GM23338 (cell line): ENCODE measurements around the gene SLC25A20. TPM values are rescaled to one million over a fixed set of nuclear protein-coding genes. Genes with fewer than 3 reads are reported as not detected.

Source experiments
- ATAC-seq: fragments of 200-7000 bp; cut with Tn5 transposase; 3 replicates; pipeline ENCODE4 v1.9.1; 2020
- DNase-seq: peaks from one replicate; pipeline ENCODE4 v3.0.0-alpha.2; 2015; ENCODE audit warnings: low spot score
- H2AFZ ChIP-seq: fragments of 200-600 bp; sonication (generic); 2 replicates; pipeline ENCODE4 v1.8.0; 2016; ENCODE audit warnings: antibody characterized with exemption, mild to moderate bottlenecking, moderate library complexity
- H3F3A ChIP-seq: fragments of 200-600 bp; sonication (generic); replicated peaks from 2 replicates; pipeline ENCODE4 v1.8.0; 2017; ENCODE audit warnings: antibody characterized with exemption, mixed run types, low read depth
- H3K27ac ChIP-seq: fragments of 200-600 bp; sonication (generic); 2 replicates; pipeline ENCODE4 v1.6.1; 2016; ENCODE audit warnings: low read depth
- H3K27me3 ChIP-seq: fragments of 200-600 bp; sonication (generic); 2 replicates; pipeline ENCODE4 v1.8.0; 2016; ENCODE audit warnings: mild to moderate bottlenecking, mixed run types, moderate library complexity; ENCODE audit not compliant: insufficient read depth
- H3K36me3 ChIP-seq: fragments of 200-600 bp; sonication (generic); 2 replicates; pipeline ENCODE4 v1.8.0; 2016; ENCODE audit warnings: mild to moderate bottlenecking; ENCODE audit not compliant: insufficient read depth
- H3K4me1 ChIP-seq: fragments of 200-600 bp; sonication (generic); 2 replicates; pipeline ENCODE4 v1.8.0; 2016; ENCODE audit warnings: mild to moderate bottlenecking, moderate library complexity; ENCODE audit not compliant: insufficient read depth
- H3K4me2 ChIP-seq: fragments of 200-600 bp; sonication (generic); 2 replicates; pipeline ENCODE4 v1.7.1; 2017; ENCODE audit warnings: mixed run types
- H3K4me3 ChIP-seq: fragments of 200-600 bp; sonication (generic); 2 replicates; pipeline ENCODE4 v1.6.1; 2016; ENCODE audit warnings: mixed run types
- H3K79me2 ChIP-seq: fragments of 200-600 bp; sonication (generic); replicated peaks from 2 replicates; pipeline ENCODE4 v1.8.0; 2017; ENCODE audit warnings: mild to moderate bottlenecking; ENCODE audit not compliant: insufficient read depth
- H3K9me2 ChIP-seq: fragments of 200-600 bp; sonication (generic); 2 replicates; pipeline ENCODE4 v1.8.0; 2017; ENCODE audit not compliant: insufficient read depth
- H4K20me1 ChIP-seq: fragments of 200-600 bp; sonication (generic); replicated peaks from 2 replicates; pipeline ENCODE4 v1.8.0; 2017; ENCODE audit warnings: mild to moderate bottlenecking; ENCODE audit not compliant: insufficient read depth
- H3K27ac Mint-ChIP-seq: 2 replicates; pipeline ENCODE4 v1.8.0; 2020; ENCODE audit warnings: inconsistent platforms, mild to moderate bottlenecking, moderate library complexity, mixed read lengths
- H3K27me3 Mint-ChIP-seq: 3 replicates; pipeline ENCODE4 v1.8.0; 2022; ENCODE audit warnings: low read depth, mild to moderate bottlenecking, moderate library complexity, mixed read lengths, inconsistent platforms; ENCODE audit not compliant: insufficient read depth, poor library complexity
- H3K36me3 Mint-ChIP-seq: 3 replicates; pipeline ENCODE4 v1.8.0; 2021; ENCODE audit warnings: low read depth, mild to moderate bottlenecking, inconsistent platforms, moderate library complexity, mixed read lengths
- H3K4me1 Mint-ChIP-seq: 3 replicates; pipeline ENCODE4 v1.8.0; 2020; ENCODE audit warnings: mild to moderate bottlenecking, inconsistent platforms, mixed read lengths
- H3K4me3 Mint-ChIP-seq: 3 replicates; pipeline ENCODE4 v1.8.0; 2021; ENCODE audit warnings: moderate library complexity, mild to moderate bottlenecking, inconsistent platforms, mixed read lengths
- H3K9me3 Mint-ChIP-seq: 3 replicates; pipeline ENCODE4 v1.8.0; 2020; ENCODE audit warnings: moderate library complexity, mild to moderate bottlenecking, inconsistent platforms, mixed read lengths
- CREB1 ChIP-seq: fragments of 250-450 bp; sonication (Bioruptor Pico); IDR thresholded peaks from 2 replicates; pipeline ENCODE4 v1.5.0; 2020; ENCODE audit warnings: low read depth, mild to moderate bottlenecking, moderate library complexity
- EZH2 ChIP-seq: fragments of 200-600 bp; sonication (generic); IDR thresholded peaks from one replicate; pipeline ENCODE4 v1.8.0; 2017; ENCODE audit warnings: antibody characterized with exemption, mild to moderate bottlenecking, low read depth; ENCODE audit not compliant: unreplicated experiment
- EZH2phosphoT487 ChIP-seq: fragments of 200-600 bp; sonication (generic); IDR thresholded peaks from one replicate; pipeline ENCODE4 v1.8.1; 2018; ENCODE audit warnings: antibody characterized with exemption; ENCODE audit not compliant: unreplicated experiment
- JUNB ChIP-seq: IDR thresholded peaks from one replicate; pipeline ENCODE4 v1.6.1; 2016; ENCODE audit warnings: antibody characterized with exemption; ENCODE audit not compliant: unreplicated experiment
- POLR2AphosphoS5 ChIP-seq: IDR thresholded peaks from 2 replicates; pipeline ENCODE4 v1.6.1; 2016; ENCODE audit warnings: antibody characterized with exemption, low read depth
- ZNF114 ChIP-seq: fragments of 250-450 bp; sonication (Bioruptor Pico); IDR thresholded peaks from 2 replicates; pipeline ENCODE4 v1.5.0; 2020; ENCODE audit warnings: mild to moderate bottlenecking, moderate library complexity
- ZNF331 ChIP-seq: fragments of 250-450 bp; sonication (Bioruptor Pico); IDR thresholded peaks from 2 replicates; pipeline ENCODE4 v1.5.0; 2020; ENCODE audit warnings: low read depth, mild to moderate bottlenecking, moderate library complexity
- polyA plus RNA-seq: library from polyadenylated mRNA; unstranded; fragments of >200 nt; fragmentation: Nextera tagmentation; extraction: Ambion mirVana; gene quantifications from 2 replicates; pipeline ENCODE4 v1.2.1, GENCODE V29; 2016
- total RNA-seq: library from RNA; depleted of rRNA; stranded (reverse); fragments of >200 nt; shearing (Covaris generic); gene quantifications from 2 replicates; pipeline ENCODE4 v1.2.3, GENCODE V29; 2014
- TF ChIP-seq, protein P1 (sequence below), 2 experiments: fragments of 200-600 bp in 1 of 2; sonication (generic) in 1 of 2; conservative IDR thresholded peaks; 2 replicates each; pipeline versions ENCODE4 v1.5.1 to v1.6.1; 2016 to 2017; ENCODE audit warnings: antibody characterized with exemption in 2 of 2, low read depth in 2 of 2, mild to moderate bottlenecking in 2 of 2, moderate library complexity in 1 of 2
- TF ChIP-seq, protein P2 (sequence below): IDR thresholded peaks from 2 replicates; pipeline ENCODE4 v1.6.1; 2016; ENCODE audit warnings: antibody characterized with exemption

The SLC25A20 gene
- total and polyA plus RNA-seq, 2 experiments from 2014 or later, result 3.0 to 4.3 TPM

DNA sequence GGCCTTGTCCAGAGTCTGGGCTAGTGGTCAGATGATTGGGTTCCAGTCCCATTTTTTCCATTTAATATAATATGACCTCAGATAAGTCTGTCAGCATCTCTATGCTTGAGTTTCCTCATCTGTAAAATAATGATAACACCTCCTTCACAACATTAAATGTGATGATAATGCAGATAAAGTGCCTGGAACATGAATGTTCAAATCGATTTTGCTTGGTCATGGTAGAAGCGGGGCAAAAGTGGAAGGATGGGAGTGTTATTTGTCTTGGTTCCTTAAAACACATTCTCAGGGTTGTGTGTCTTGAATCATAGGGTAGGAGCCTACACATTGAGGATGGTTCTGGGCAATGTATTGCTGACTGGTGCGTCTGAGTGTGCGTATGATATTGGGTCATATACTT lies 36.8 kb upstream of the SLC25A20 start (continued):
- TF ChIP-seq, protein P1, sequence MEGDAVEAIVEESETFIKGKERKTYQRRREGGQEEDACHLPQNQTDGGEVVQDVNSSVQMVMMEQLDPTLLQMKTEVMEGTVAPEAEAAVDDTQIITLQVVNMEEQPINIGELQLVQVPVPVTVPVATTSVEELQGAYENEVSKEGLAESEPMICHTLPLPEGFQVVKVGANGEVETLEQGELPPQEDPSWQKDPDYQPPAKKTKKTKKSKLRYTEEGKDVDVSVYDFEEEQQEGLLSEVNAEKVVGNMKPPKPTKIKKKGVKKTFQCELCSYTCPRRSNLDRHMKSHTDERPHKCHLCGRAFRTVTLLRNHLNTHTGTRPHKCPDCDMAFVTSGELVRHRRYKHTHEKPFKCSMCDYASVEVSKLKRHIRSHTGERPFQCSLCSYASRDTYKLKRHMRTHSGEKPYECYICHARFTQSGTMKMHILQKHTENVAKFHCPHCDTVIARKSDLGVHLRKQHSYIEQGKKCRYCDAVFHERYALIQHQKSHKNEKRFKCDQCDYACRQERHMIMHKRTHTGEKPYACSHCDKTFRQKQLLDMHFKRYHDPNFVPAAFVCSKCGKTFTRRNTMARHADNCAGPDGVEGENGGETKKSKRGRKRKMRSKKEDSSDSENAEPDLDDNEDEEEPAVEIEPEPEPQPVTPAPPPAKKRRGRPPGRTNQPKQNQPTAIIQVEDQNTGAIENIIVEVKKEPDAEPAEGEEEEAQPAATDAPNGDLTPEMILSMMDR (conservative IDR thresholded peaks at IDR 0.05; ENCODE audit: low read depth in 2 of 2), result no peak
- TF ChIP-seq EZH2 (no peak), ZNF114 (no peak), EZH2phosphoT487 (no peak), CREB1 (CRISPR knock-in tag) (no peak)

DNA sequence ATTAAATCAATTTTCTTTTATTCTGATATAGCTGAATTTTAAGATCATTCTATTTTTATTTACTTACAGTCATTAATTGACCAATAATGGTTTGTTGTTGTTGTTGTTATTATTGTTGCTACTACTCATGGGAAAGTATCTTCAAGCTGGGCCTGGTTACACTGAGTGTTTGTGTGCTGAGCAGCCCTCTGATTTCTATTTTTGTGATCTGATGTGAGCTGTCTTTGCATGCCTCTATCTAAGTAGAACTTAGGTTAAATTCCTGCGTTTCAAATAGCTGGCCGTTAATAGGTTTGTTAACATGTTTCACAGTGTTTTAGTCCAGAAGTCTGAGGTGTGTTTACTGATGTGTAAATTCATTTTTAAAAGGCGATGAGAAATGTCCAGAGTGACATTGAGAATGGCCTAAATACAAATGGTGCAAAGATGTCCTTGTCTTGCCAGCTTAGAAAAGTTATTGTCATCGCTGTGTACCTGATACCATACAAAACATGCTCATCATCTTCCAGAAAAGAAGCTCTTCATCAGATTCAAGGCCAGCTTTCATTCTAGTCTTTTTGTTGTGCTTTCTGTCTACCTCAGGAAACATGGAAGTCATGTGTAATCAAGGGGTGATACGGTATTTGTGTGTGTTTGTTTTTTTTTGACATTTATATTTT lies 35.8 kb upstream of the SLC25A20 start:
- no peaks in the 10 kb centered on the region for H3K4me1 Mint-ChIP-seq
- TF ChIP-seq POLR2AphosphoS5, result no peak
- TF ChIP-seq, protein P2, sequence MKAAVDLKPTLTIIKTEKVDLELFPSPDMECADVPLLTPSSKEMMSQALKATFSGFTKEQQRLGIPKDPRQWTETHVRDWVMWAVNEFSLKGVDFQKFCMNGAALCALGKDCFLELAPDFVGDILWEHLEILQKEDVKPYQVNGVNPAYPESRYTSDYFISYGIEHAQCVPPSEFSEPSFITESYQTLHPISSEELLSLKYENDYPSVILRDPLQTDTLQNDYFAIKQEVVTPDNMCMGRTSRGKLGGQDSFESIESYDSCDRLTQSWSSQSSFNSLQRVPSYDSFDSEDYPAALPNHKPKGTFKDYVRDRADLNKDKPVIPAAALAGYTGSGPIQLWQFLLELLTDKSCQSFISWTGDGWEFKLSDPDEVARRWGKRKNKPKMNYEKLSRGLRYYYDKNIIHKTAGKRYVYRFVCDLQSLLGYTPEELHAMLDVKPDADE, result no peak
- ATAC-seq, result no peak
- H3K79me2 ChIP-seq, result peaks cover 97% of the 10 kb centered on the region
- no peak overlapping the region for H3K4me3 Mint-ChIP-seq
- no peak overlapping the region for H3K27ac Mint-ChIP-seq
- H3K27ac ChIP-seq, result no peak overlapping the region
- H3K36me3 ChIP-seq, result peaks cover 8% of the 10 kb centered on the region
- no peak overlapping the region for H3K4me3 ChIP-seq
- H3K27me3 Mint-ChIP-seq, result peaks cover 2% of the 10 kb centered on the region
- no peaks in the 10 kb centered on the region for H3K9me2 ChIP-seq
- no peaks in the 10 kb centered on the region; the same call in 2 of the 3 replicates for H3K9me3 Mint-ChIP-seq
- DNase-seq, result no peak
- H3K4me2 ChIP-seq, result no peak overlapping the region
- H3K4me1 ChIP-seq, result no peaks in the 10 kb centered on the region
- H3K36me3 Mint-ChIP-seq, result peaks cover 72% of the 10 kb centered on the region
- H2AFZ ChIP-seq, result no peak overlapping the region
- H3K27me3 ChIP-seq, result no peaks in the 10 kb centered on the region
- peaks cover 41% of the 10 kb centered on the region for H4K20me1 ChIP-seq
- peaks cover 6% of the 10 kb centered on the region; the same call in 1 of the 2 replicates for H3F3A ChIP-seq

DNA sequence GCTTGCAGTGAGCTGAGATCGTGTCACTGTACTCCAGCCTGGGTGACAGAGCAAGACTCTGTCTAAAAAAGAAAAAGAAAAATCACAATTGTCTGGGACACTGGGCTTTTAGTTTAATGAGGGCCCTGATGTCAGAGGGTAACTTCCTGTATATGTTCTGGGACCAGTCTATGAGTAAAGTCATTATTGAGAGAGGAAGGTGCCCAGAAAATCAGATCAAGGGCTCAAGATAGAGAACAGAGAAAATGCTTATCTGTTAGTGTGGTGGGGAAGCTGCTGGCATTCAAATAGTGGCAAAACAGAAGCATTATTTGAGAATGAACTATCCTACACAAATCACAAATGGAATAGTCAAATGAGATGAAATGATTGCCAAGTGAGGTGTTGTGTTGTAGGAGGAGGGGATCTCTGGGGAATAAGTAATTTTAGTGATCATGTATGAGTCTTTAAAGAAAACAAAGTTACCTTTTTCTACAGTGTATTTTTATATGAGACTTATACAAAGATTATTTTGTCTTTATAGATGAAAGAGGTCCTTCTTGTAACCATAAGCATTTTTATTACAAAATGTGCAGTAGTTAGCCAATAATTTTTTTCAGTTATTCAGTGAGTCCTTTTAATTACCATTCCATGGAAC lies 33.4 kb upstream of the SLC25A20 start:
- Mint-ChIP-seq H3K27ac (no peak overlapping the region), H3K9me3 (no peaks in the 10 kb centered on the region), H3K4me3 (no peak overlapping the region), H3K27me3 (peaks cover 2% of the 10 kb centered on the region), H3K4me1 (no peaks in the 10 kb centered on the region), H3K36me3 (peaks cover 79% of the 10 kb centered on the region)
- no peaks in the 10 kb centered on the region for H3K27me3 ChIP-seq
- H4K20me1 ChIP-seq, result peaks cover 54% of the 10 kb centered on the region
- H3K4me3 ChIP-seq, result no peak overlapping the region
- no peak overlapping the region for H2AFZ ChIP-seq
- H3K27ac ChIP-seq, result no peak overlapping the region
- H3K4me2 ChIP-seq, result no peak overlapping the region
- DNase-seq, result no peak
- no peaks in the 10 kb centered on the region for H3K9me2 ChIP-seq
- H3F3A ChIP-seq, result peaks cover 6% of the 10 kb centered on the region; the same call in 1 of the 2 replicates
- ATAC-seq, result no peak
- peaks cover 97% of the 10 kb centered on the region for H3K79me2 ChIP-seq
- H3K4me1 ChIP-seq, result no peaks in the 10 kb centered on the region
- H3K36me3 ChIP-seq, result peaks cover 32% of the 10 kb centered on the region
- no peak for TF ChIP-seq POLR2AphosphoS5
- no peak for TF ChIP-seq EZH2phosphoT487
- no peak for TF ChIP-seq EZH2
- TF ChIP-seq ZNF331 (CRISPR knock-in tag), result no peak
- TF ChIP-seq JUNB, result no peak
